Heart left ventricle (tissue), 13 donors: Measurements from ENCODE around the gene IL19.

Experiments used
- CTCF ChIP-seq, 12 donors: fragments of 200-600 bp; sonication (generic) in 4 of 12; IDR thresholded peaks; one replicate each; pipeline versions ENCODE4 v1.5.0 to v1.8.0; 2018 to 2022; ENCODE audit warnings: antibody characterized with exemption in 12 of 12, mild to moderate bottlenecking in 5 of 12
- POLR2A ChIP-seq, 2 donors: fragments of 450-650 bp; IDR thresholded peaks; one replicate each; pipeline ENCODE4 v1.6.1; 2017; ENCODE audit warnings: antibody characterized with exemption in 2 of 2, mild to moderate bottlenecking in 2 of 2, moderate library complexity in 2 of 2
- donor health status: ischemic (EF 13 %, LVEDD 7.1; RV severe dilation, severe dysfunction).
- donor health status: DM: no; HTN: yes; CAD: no.
- donor health status: DM: no; HTN: no; CAD: no.
- donor health status: ischemic (EF 25% LVEDD 6.9; RV normal size, moderate dysfunction).
- donor health status: ischemic (EF 25% LVEDD 5.7; RV mildly dilated, moderate dysfunction).
- donor health status: ischemic (EF 35%, LVEDD 5.7; RV mildly dilated, moderate dysfunction).
- donor health status: nonischemic (EF 11% LVEDD 7.7; RV severe dilation, severe dysfunction).
- donor health status: DM: yes; HTN: yes; CAD: no.
- donor health status: PGD.
- donor health status: ischemic (EF 29% LVEDD 5.4; RV normal size, mild dysfunction).
- donor health status: nonischemic (EF 23%, LVEDD 6.1; RV moderate dilation, normal function).

GRCh38 chr1:206742719-206743383, 27.7 kb upstream of the IL19 start:
- no peak for TF ChIP-seq POLR2A (IDR thresholded peaks at IDR 0.05)
- TF ChIP-seq CTCF (IDR thresholded peaks at IDR 0.05), result no peak
